COLO668 (cell line): ENCODE results near the gene KCNJ15.
A peak's percentile ranks its signal among the peaks of the same experiment; 100 is the strongest.

ENCODE experiments used
- DNase-seq: peaks from one replicate; lab custom pipeline; 2025; ENCODE audit not compliant: unreplicated experiment; lab: John Stamatoyannopoulos, UW

Gene KCNJ15

DNA sequence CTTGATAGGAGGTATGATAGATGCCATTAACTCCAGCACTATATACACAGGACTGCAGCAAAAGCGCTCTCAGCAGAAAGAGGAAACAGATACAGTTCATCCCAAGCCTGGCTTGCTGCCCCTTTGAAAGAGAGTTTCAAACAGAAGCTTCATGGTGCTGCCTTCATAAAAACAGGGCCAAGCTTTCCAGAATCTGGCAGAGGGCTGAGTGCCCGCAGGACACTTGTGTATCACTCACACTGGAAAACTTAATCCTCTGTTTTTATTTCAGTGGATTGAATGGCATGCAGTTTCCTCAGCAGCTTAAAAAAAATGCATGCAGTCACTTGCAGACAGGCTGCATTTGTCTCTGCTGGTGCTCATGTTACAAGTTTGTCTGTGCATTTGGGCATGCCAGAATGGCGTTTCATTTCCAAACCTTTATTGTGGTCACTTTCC, 40.4 kb downstream of the KCNJ15 start:
- DNase-seq = no peak

DNA sequence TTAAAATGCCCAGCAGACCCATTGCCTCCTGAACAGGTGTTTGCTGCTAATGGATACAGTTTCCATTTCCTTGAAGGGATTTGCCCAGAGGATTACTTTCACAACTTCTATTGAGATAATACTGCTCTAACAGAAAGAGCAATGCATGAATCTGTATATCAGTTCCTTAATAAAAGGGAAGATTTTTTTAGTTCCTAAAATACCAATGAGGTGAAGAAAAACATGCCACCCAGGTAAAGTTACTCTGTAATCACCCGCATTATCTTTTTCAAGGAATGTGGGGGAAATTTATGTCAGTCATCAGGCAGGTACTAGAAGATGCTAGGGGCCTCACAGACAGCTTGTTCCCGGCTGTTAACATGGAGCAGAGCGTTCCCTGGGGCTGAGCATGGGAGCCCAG, 41.1 kb downstream of the KCNJ15 start:
- DNase-seq = no peak

DNA sequence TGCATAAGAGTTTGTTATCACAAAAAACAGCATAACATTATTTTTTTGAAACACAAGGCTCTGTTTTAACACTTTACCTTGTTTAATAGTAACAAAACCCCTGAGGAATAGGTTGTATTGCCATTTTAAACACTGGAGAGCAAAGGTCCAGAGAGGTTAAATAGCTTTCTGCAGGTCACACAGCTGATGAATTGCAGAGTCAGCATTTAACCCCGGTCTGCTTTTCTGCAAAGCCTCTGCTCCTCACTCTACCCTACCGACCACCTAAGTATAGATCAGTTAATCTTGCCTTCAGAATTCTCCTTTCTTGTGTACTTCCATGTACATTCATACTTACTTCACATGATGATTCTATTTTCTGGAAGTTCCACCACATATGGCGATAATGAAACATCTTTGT, 42.0 kb downstream of the KCNJ15 start:
- no peak for DNase-seq

DNA sequence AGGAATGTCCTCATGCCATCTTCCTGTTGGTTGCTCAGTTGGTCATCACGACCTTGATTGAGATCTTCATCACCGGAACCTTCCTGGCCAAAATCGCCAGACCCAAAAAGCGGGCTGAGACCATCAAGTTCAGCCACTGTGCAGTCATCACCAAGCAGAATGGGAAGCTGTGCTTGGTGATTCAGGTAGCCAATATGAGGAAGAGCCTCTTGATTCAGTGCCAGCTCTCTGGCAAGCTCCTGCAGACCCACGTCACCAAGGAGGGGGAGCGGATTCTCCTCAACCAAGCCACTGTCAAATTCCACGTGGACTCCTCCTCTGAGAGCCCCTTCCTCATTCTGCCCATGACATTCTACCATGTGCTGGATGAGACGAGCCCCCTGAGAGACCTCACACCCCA, 42.9 kb downstream of the KCNJ15 start:
- no peak for DNase-seq

DNA sequence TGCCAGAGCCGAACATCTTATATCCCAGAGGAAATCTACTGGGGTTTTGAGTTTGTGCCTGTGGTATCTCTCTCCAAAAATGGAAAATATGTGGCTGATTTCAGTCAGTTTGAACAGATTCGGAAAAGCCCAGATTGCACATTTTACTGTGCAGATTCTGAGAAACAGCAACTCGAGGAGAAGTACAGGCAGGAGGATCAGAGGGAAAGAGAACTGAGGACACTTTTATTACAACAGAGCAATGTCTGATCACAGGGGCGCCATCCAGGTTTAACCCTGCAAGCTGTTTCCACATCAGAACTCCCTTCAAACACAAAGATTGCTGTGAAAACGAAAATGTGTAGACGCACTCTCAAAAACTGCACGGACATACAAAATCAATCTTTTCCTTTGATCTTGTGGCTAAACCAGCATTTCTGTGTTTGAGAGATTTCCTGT, 43.4 kb downstream of the KCNJ15 start:
- no peak for DNase-seq

DNA sequence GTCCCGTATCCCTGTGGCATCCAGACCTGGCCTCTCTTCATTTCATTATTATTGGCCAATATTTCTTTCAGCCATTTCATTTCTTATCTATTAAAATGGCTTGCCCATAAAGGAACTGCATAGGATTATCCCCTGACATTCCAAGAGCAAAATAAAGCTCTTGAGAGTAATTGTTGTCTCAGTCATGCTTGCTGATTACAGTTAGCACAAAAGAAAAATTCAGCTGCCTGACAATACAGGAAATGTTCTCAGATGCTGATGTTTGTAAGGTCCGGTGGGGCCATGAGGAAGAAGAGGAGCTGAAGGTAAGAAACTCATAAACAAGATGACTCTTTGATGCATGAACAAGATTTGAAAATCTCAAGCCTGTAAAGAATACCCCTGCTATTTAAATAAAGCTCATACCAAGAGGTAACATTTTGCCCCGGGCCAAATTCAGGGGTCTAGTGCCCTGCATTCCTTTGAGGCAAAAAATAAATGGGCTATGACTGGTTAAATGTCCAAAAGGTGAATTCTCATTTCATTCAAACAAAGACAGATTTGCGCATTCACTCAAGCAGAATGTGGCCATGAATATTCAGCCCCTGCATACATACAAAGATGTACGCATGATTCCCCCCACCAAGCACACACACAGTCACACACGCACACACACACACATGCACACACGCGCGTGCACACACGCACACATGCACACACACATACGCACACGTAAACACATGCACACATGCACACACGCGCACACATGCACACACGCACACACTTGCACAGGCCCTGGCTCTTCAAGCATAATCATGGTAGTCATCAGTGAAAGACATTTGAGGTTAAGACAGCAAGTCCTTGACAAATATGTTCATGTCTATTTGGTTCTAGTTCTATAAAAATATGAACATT, 44.8 kb downstream of the KCNJ15 start:
- no peak for DNase-seq

DNA sequence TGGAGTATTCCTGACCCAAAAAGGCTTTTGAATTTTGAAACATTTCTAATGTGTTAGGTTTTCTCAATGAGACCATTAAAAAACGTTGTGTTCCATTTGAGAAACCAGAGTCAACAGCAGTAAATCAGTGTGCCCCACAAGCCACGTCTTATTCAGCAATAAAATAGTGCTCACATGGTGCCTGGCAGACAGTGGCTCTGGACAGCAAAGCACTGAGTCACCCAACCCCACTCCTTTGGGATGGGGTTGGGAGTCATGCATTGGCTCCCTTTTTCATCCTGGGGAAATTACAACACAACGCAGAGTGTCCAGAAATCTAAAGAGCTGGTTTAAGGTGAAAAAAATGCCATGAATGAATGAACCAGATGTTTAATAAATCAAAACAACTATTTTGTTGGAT, 46.5 kb downstream of the KCNJ15 start:
- DNase-seq = no peak

DNA sequence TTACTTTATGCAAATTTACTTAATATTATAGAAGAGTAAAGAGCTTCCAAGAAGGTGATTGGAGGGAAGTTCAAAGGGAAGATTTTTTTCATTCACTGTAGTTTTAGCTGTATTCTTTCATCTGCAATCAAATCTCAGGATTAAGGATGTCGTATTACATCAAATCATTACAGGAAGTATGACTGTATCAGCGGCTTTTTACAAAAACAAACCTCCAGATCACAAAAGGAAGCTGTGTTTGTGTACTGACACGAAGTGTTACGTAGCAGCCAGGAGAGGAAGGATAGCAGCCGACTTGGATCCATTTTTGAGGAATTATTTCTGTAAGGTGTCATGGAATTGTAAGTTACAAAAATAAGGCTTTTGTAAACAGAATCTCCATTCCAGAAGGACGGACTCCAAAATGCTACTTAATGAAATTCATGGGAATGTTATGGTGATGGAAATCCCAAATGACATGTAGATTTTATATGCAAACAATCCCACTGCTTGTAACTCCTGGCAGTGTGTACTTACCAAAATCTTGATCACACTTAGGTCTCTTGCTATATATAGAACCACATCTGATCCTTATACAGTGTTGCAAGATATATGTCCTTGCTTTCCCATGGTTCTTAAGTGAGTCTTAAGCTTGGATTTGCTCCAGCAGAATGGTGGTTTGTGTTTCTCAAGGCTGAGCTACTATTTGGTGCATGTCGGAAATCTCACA, 49.8 kb downstream of the KCNJ15 start:
- no peak for DNase-seq

DNA sequence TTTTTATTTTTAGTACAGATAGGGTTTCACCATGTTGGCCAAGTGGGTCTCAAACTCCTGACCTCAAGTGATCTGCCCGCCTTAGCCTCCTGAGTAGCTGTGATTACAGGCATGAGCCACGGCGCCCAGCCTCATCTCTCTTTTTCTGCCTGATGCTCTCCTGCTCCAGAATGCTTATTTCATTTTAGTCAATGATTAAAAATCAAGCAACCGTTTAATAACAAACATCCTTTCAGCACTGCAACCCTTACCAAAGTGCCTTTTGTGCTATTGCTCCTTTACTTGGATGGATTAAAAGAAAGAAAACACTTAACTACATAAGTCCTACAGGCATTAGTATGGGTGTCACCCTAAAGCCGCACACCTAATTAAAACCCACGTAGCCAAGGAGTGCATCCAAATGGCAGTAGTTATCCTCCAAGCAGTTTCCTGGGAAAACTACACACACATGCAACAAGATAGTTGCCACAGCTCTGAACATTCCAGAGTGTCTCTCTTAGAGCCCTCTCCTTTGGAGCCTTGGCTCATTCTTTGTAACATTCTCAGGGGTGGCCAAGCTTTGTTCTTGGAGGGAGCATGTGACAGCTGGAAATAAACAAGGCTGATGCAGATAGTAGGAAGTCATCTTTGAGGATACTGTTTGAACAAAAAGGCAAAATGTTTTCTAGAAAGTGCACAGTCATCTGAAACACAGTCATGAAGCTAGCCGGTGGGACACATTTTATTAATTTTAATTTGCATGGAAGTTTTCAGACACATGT, 51.2 kb downstream of the KCNJ15 start:
- DNase-seq = no peak

DNA sequence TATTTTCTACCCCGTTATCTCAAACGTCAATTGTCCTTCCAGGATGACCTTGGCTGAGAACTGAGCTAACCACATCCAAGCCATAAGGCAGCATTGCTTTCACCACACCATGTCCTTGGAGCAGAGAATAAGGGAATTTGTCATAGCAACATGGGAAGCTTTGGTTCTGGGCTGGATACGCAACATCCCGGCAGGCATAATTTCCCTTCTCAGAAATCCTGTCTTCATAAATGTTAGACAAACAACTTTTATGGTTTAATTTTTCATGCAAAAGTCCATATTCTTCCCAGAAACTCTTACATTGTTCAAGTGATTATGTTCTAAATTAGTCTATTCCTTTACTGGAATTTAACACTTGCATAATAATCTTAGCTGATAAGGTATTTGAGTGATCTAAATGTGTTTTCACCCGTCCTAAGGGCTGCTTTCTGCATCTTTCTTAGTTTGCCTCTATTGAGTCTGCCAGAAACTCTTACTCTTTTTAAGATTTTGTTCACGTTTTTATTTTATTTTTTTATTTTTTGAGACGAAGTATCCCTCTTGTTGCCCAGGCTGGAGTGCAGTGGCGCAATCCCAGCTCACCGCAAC, 51.8 kb downstream of the KCNJ15 start:
- DNase-seq = no peak

DNA sequence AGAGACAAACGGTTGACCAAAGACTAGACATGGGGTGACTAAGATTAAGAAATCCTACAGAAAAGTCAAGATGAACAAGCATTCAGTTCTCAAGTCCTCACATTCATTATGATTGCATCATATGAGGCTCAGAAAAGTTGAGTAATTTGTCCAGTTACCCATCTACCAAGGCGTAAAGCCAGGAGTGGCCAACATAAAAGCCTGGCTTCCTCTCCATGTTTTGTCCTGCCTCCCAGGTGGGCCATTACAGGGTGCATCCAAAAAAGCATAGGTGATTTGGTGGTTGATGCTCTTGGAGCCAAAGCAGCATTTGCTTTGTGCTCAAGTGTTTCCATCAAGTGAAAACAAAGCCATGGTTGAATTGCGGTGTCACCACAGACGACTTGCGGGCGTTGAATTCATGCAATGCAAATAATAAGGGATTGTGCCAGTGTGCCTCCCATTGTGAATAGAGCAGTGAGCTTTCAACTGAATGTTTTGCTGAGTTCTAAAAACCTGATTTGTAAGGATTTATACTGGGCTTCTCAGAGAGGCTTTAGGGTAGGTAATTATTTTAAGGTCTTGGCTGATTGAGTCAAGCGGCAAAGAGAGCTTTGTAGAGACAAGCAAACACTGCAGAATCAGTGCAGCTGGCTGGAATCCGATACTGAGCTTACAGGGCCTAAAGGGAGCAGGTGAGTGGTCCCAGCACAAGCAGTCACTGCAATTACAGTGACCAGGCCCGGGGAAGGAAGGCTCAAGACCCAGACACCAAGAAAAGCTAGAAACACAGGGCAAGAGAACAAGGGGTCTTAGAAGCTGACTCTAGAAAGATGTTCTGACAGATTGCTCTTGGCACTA, 54.1 kb downstream of the KCNJ15 start:
- peak; percentile 79 for DNase-seq

DNA sequence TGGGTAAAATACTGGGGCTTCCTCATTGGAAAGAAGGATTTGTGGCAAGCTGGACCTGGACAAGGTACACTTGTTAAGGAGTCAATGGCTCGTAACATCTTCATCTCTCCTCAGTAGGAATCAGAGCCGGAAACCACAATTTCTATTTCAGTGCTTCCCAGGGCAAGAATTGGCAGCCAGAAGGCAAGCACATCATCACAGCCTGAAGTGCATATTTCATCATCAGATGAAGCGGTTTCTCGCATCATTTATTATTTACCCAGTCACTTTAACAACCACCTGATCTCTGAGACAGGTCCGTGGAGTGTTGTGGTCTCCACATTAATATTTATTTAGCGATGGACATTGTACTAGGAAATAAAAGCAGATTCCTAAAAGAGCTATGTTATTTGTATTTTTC, 55.0 kb downstream of the KCNJ15 start:
- DNase-seq = peak; percentile 45

DNA sequence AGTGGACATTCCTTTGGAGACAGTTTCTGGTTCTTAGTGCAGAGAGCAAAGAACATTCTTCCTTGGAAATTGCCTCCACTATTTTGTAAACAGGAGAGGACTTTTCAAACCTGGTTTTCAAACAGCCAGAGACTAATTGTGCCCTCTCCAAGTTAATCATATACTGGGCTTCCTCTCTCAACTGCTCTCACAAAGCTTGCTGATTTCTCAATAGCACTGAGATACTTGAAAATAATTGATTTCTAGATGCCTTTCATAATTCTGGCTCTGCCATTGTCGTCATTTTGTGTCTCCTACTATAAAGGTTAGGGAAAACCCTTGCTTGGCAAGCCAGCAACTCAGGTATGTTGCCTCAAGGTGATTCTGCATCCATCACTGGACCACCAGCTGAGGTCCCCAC, 56.0 kb downstream of the KCNJ15 start:
- no peak for DNase-seq

DNA sequence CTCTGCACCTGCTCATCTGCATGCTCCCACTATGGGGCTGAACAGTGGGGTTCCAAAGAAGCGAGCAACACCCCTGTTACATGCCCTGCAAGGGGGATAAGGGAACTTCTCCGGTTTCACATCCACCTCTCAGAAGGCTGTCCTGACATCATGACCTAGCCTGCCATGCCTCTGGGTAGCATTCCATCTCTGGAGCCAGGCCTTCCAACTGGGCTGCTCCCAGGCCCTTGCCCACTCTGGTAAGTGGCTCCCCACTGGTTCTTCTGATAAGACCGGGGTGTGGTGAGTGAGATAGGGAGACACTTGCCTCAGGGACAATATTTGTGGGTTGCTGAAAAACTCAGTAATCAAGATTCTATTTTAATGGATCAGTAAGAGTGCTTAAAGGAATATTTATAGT, 57.8 kb downstream of the KCNJ15 start:
- no peak for DNase-seq

DNA sequence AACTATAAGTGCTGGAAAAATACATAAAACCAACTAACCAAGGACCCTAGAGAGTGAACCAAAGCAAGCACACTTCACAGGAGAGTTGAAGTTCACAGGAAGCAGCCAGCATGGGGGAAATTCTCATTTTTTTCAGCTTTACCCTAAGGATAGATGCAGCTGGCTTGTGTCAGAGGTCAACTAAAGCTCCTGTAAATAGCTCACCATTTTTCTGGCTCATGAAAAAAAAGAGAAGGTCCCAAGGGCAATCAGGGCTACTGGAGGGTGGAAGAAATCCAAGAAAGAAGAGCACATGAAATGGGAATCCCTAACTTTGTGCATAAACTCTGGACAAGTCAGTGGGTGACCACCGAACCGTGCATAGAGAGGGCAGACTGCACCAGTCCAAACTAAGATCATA, 58.3 kb downstream of the KCNJ15 start:
- DNase-seq = no peak

DNA sequence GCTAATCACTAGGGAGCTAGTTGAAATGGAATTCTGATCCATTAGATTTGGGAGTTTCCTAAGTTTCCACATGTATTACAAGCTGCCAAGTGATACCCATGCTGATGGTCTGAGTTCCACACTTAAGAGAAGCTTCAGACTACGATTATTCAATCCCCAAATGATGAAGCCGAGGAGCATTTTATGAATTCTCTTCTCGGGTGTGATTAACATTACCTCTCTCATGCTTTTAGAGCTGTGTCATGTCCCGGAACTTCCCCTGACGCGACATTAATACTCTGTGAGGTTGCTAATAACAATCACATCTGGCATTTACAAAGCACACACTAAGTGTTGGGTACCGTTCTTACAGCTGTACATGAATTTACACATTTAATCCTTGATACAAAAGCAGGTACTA, 63.0 kb downstream of the KCNJ15 start:
- no peak for DNase-seq

DNA sequence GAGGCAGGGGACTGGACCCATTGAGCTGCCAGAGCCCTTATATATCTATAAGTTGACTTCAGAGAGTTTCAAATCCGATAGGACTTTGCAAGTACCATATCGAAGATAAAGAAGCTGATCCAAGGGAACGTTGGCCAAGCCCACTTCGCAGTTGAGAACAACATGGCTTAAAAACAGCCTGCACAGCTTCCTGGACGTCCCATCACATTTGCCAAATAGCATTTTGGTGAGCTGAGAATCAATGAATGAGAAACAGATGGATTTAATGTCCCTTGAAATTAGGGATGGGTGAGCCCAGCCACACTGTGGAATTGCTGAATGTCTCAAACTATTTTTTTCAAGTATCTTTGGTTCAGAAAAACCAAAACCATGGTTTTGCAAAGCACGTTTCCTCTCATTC, 64.8 kb downstream of the KCNJ15 start:
- DNase-seq = no peak

DNA sequence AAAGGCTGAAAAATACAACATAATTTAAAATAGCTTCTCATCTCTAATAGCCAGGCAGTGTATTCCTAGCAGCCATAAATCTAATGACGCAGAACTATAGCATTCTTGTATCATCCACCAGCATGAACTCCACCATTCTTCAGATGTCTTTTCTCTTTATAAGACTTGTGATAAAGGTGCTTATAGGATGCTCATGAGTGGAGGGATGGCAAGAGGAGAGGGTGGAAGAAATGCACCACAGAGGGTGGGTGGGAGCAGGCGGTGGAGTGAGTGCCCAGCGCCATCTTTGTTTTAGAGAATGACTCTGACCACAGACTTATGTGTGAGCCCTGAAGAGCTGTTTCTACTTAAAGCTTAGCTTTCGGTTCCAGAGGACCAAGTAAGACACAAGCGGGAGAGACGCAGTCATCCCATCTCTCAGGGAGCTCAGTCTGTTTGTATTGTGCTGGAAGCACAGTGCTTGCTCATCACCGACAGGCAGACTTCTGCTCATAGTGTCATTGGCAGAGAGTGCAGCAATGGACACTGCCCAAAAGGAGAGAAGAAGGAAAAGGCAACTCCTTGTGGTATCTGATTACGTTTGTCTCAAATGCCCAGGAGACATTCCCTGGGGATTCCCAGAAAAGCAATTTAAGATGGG, 65.6 kb downstream of the KCNJ15 start:
- DNase-seq = no peak

DNA sequence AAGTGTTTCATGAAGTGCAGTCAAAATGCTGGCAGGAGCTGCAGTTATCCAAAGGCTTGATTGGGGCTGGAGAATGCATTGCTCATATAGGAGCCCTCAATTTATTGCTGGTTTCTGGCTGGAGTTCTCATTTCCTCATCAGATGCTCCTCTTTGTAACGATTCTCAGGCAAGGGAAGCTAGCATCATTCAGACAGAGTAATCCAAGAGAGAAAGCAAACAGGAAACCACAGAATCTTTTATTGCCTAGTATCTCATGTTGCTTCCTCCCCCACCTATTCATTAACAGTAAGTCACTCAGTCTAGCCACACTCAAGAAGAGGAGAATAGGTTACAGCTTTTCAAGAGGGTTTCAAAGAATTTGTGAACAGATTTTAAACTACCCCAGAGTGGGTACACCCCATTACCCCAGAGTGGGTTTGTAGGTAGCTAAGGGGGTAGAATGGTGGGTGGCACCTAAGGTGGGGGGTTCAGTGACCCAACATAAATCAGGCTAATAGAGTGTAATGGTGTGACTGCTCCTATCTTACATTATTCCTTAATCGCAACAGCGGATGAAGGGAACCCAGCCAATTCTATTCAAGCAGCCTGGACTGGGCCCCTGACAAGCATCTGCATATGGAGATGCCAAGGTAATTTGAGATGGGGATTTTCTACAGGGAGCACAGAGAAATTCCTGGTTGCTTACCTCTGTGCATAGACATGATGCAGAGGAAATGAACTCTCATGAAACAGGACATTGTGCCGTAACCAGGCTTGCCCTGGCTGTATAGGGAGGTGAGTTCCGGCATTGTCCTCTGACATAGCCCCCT, 67.1 kb downstream of the KCNJ15 start:
- peak; percentile 59 for DNase-seq
